ENCODE data around the gene HHAT. TPM values are rescaled to one million over a fixed set of nuclear protein-coding genes. Genes with fewer than 3 reads are reported as not detected.
A peak's percentile ranks its signal among the peaks of the same experiment; 100 is the strongest.

HHAT gene
- polyA plus RNA-seq, 3 donors, result 1.1 to 1.6 (median 1.5) TPM

DNA sequence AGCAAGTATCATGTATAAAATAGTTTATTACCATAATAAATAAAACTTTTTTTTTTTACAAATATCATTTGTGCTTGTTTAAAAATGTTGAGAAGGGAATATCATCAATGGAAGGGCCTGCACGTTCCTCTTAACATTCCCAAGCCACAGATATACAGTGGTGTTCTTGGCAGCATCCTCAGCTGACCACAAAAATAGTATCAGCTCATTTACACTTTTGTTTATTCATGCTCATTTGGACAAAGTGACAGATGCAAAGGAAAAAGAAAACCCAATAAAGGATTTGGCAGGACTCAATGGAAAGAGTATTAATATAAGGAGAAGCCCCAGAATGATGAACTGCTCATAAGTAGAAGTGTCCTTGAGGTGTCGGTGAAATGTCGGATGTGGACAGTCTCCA lies 349.6 kb downstream of the HHAT start:
- no peak overlapping the region for H3K4me3 ChIP-seq (replicated peaks in 1 of 3; ENCODE audit: low read depth in 2 of 3, low read length in 3 of 3)
- H3K27me3 Mint-ChIP-seq (ENCODE audit: low read depth in 3 of 3), result peaks cover 0 to 3% (median 0%) of the 10 kb centered on the region in 3 donors
- peaks cover 8% of the 10 kb centered on the region for H3K4me1 Mint-ChIP-seq
- H3K79me2 ChIP-seq (ENCODE audit: insufficient read depth, low read length), result no peaks in the 10 kb centered on the region
- H3K27ac ChIP-seq (ENCODE audit: low read depth in 1 of 2, low read length in 2 of 2), result no peak overlapping the region
- intact Hi-C loops (cut with micrococcal nuclease), result no loop called here
- H2AFZ ChIP-seq (ENCODE audit: insufficient read depth, low read depth, low read length, poor library complexity, severe bottlenecking), result no peak overlapping the region
- DNase-seq, result no peak
- 85% methylated on average over 2 of the region's 3 CpGs for WGBS (ENCODE audit: insufficient coverage)
- H3K27me3 ChIP-seq (ENCODE audit: control insufficient read depth in 2 of 2, insufficient read depth in 2 of 2, low read length in 2 of 2), result no peaks in the 10 kb centered on the region
- no peak overlapping the region for H3K4me2 ChIP-seq (replicated peaks; ENCODE audit: extremely low read depth, low read length, poor library complexity, severe bottlenecking)
- H3K36me3 Mint-ChIP-seq, result no peaks in the 10 kb centered on the region
- no peak overlapping the region for H3K27ac Mint-ChIP-seq
- H3K4me3 Mint-ChIP-seq, result no peak overlapping the region
- peaks cover 0 to 2% (median 0%) of the 10 kb centered on the region in 7 donors for H3K9me3 Mint-ChIP-seq
- no peaks in the 10 kb centered on the region for H3K36me3 ChIP-seq (replicated peaks in 1 of 2; ENCODE audit: control insufficient read depth in 1 of 2, insufficient read depth in 2 of 2, low read length in 2 of 2)
- TF ChIP-seq, protein P1, sequence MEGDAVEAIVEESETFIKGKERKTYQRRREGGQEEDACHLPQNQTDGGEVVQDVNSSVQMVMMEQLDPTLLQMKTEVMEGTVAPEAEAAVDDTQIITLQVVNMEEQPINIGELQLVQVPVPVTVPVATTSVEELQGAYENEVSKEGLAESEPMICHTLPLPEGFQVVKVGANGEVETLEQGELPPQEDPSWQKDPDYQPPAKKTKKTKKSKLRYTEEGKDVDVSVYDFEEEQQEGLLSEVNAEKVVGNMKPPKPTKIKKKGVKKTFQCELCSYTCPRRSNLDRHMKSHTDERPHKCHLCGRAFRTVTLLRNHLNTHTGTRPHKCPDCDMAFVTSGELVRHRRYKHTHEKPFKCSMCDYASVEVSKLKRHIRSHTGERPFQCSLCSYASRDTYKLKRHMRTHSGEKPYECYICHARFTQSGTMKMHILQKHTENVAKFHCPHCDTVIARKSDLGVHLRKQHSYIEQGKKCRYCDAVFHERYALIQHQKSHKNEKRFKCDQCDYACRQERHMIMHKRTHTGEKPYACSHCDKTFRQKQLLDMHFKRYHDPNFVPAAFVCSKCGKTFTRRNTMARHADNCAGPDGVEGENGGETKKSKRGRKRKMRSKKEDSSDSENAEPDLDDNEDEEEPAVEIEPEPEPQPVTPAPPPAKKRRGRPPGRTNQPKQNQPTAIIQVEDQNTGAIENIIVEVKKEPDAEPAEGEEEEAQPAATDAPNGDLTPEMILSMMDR (IDR thresholded peaks at IDR 0.05), result no peak
- H3K4me1 ChIP-seq (ENCODE audit: control insufficient read depth in 1 of 2, insufficient read depth in 2 of 2, low read length in 2 of 2), result peaks cover 0 to 5% of the 10 kb centered on the region in 2 donors
- H3K9ac ChIP-seq (ENCODE audit: insufficient read depth, low read length, poor library complexity, severe bottlenecking), result no peak overlapping the region
- H4K20me1 ChIP-seq (ENCODE audit: insufficient read depth, low read length), result no peaks in the 10 kb centered on the region
- H3K9me3 ChIP-seq (replicated peaks in 1 of 2; ENCODE audit: control insufficient read depth in 1 of 2, insufficient read depth in 1 of 2, low read length in 2 of 2), result no peaks in the 10 kb centered on the region

DNA sequence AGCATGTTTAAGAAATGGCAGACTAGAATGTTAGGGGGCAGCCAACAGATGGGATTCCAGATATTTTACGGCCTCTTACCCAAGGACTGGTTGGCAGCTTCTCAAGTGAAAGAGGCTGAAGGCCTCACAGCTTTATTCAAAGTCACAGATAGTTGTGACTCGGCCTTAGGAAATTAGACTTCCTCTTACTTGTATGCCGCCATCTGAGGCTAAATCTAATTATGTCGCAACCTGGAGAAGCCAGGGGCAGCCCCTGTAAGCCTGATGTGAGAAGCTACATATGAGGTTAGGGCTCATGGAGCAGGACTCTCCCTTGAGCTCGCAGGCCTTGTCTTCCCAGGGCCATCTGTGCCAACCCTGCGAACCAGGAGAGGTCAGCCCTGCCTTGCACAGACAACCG lies 352.5 kb downstream of the HHAT start:
- intact Hi-C loops (cut with micrococcal nuclease), result no loop called here
- Mint-ChIP-seq H3K36me3 (no peaks in the 10 kb centered on the region), H3K4me3 (no peak overlapping the region), H3K4me1 (peaks cover 8% of the 10 kb centered on the region), H3K27ac (peak overlapping the region in 3 of 7 donors; percentile 6 to 45 (median 31)), H3K9me3 (peaks cover 0 to 3% (median 0%) of the 10 kb centered on the region in 7 donors), H3K27me3 (ENCODE audit: low read depth in 3 of 3) (peaks cover 0 to 2% (median 0%) of the 10 kb centered on the region in 3 donors)
- no peaks in the 10 kb centered on the region for H4K20me1 ChIP-seq (ENCODE audit: insufficient read depth, low read length)
- peak; percentile 6 to 32 (median 13) for DNase-seq
- WGBS (ENCODE audit: insufficient coverage), result 13% methylated on average over 4 of the region's 7 CpGs
- no peak overlapping the region for H2AFZ ChIP-seq (ENCODE audit: insufficient read depth, low read depth, low read length, poor library complexity, severe bottlenecking)
- no peak overlapping the region for H3K9ac ChIP-seq (ENCODE audit: insufficient read depth, low read length, poor library complexity, severe bottlenecking)
- TF ChIP-seq, protein P1 (IDR thresholded peaks at IDR 0.05), result no peak
- H3K36me3 ChIP-seq (replicated peaks in 1 of 2; ENCODE audit: control insufficient read depth in 1 of 2, insufficient read depth in 2 of 2, low read length in 2 of 2), result no peaks in the 10 kb centered on the region
- no peaks in the 10 kb centered on the region for H3K79me2 ChIP-seq (ENCODE audit: insufficient read depth, low read length)
- no peak overlapping the region for H3K4me3 ChIP-seq (replicated peaks in 1 of 3; ENCODE audit: low read depth in 2 of 3, low read length in 3 of 3)
- no peaks in the 10 kb centered on the region for H3K27me3 ChIP-seq (ENCODE audit: control insufficient read depth in 2 of 2, insufficient read depth in 2 of 2, low read length in 2 of 2)
- H3K9me3 ChIP-seq (replicated peaks in 1 of 2; ENCODE audit: control insufficient read depth in 1 of 2, insufficient read depth in 1 of 2, low read length in 2 of 2), result no peaks in the 10 kb centered on the region
- peaks cover 0 to 5% of the 10 kb centered on the region in 2 donors for H3K4me1 ChIP-seq (ENCODE audit: control insufficient read depth in 1 of 2, insufficient read depth in 2 of 2, low read length in 2 of 2)
- no peak overlapping the region for H3K27ac ChIP-seq (ENCODE audit: low read depth in 1 of 2, low read length in 2 of 2)
- H3K4me2 ChIP-seq (replicated peaks; ENCODE audit: extremely low read depth, low read length, poor library complexity, severe bottlenecking), result no peak overlapping the region
